Epithelial cell of prostate (primary cell): ENCODE measurements around the gene ATP10B.
"Not testable (repeated sequence)": the region's sequence is repeated elsewhere in the genome, so short reads cannot be mapped to it uniquely, and the experiment has no call there.

Source experiments
- DNase-seq: peaks from one replicate; pipeline ENCODE4 v3.0.0-alpha.2; 2011; ENCODE audit warnings: low read depth, low spot score
- H3K27ac ChIP-seq: fragments of 450-650 bp; 2 replicates; pipeline ENCODE4 v1.5.1; 2017; ENCODE audit warnings: mild to moderate bottlenecking

Gene ATP10B

DNA sequence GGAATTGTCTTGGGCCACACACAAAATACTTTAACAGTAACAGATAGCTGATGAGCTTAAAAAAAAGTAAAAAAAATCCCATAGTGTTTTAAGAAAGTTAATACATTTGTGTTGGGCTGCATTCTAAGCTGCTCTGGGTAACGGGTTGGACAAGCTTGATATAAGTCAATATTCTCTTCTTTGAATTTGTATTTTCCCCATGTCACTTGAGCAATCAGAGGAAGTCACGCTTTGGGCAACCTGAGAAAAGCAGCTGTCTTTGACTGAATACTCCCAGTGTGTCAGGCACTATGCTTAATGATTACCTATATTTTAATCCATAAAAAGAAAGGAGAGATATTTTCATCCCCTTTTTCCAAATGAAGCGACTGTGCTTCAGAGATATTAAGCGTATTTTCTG lies 84.9 kb downstream of the ATP10B start:
- H3K27ac ChIP-seq: no peak overlapping the region
- no peak for DNase-seq

DNA sequence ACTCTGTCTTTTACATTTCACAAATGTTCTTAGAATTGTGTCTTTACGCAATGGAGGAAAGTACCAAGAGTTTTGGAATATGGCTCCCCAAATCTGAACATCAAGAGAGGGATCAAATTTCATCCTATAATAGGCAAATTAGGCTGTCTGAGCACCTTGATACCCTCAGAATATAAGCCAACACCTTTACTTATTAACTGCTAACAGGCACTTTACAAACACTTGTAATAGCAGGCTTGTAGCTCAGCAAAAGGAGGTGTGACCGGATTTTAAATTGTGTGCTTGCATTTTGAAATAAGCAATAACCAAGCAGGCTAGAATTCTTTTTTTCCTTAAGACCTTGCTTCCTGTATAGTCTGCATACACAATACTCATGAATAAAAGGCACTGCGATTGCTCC lies 92.0 kb downstream of the ATP10B start:
- no peak for DNase-seq

DNA sequence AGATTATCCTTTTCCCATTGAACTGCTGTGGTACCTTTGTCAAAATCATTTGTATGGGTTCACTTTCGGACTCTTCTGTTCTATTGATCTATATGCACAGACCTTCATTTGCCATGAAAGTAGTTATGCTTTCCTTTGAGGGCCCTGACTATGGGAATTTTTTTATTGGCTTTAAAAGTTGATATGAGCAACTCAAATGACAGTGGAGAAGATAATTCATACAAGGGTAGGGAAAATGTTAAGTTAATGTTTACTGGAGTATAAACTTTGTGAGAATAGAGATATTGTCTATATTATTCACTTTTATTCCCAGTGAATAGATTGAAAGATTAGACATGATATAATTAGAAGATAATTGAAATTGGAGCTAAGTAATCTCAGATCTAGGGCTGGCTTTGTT lies 94.8 kb downstream of the ATP10B start:
- DNase-seq: no peak
- H3K27ac ChIP-seq: no peak overlapping the region

More for the DNA sequence above, 92.0 kb downstream of the ATP10B start:
- no peak overlapping the region for H3K27ac ChIP-seq

DNA sequence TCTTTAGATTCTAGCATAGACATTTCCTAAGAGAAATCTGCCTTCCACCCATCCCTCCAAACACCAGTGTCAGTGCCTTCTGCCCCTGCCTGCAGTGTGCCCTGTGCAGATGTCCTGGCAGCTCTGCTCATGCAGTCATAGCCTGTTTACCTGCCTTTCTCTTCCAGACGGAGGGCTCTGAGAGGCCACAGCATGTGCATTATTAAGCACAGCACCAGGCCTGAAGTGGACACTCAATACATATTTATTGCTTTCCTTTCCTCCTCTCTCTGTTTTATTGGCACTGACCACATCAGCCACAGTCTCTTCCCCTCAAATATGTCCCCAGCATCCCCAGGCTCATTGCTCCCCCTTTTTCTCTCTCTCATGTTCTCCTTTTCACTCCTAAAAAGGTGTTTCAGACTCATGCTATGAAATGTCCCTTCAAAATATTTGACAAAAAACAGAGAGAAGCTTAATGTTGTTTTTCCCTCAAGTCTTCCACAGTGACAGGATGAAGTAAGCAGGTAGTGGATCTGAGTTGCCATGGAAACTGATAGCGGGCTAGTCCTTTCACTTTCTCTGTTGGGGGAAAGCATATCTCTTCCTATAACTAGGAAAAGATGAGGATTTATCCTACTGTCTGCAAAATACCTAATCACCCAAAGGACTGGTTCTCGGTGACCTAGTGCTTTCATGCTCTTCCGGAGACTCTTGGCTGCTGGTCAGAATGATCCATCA lies 100.9 kb downstream of the ATP10B start:
- DNase-seq: no peak
- H3K27ac ChIP-seq: no peak overlapping the region

- no peak for DNase-seq
- no peak overlapping the region for H3K27ac ChIP-seq
Measured at GRCh38 chr5:160749682-160750081, 102.3 kb downstream of the ATP10B start.

DNA sequence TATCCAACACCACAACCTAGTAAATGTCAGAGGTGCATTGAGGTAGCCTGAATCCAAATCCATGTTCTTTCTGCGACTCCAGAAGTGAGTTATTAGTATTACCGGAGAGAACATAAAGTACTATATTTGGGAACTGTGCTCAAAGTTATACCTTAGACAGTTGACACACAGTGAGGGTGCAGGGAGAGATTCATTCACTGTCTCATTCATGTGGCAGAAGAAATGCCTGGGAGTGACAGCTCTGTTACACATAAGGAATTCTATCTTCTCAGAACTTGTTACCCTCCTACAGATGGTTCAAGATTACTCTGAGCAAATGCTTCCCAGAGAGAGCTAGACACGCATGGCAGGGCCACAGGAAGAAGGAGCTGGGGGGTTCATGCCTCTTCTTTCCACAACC lies 103.0 kb downstream of the ATP10B start:
- H3K27ac ChIP-seq: no peak overlapping the region
- DNase-seq: no peak

DNA sequence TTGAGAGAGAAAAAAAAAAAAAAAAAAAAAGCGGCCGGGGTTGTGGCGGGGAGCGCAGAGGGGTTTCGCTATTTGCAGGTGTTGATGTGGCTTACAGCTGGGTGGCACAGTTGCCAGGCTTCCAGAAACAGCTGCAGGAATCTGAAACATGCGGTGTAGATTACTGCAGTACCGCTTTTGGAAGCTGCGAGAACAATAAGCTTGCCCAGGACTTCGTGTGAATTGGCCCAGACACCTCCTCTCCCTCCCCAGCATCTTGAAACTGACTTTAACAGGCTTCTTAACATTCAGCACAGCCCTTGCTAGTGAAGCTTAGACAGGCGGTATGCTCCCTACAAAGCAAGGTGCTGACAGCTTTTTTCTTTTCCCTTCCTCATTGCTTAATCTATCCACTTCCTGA lies 104.0 kb downstream of the ATP10B start:
- no peak overlapping the region for H3K27ac ChIP-seq
- DNase-seq: no peak

GRCh38 chr5:160747559-160747958 lies 104.5 kb downstream of the ATP10B start:
- DNase-seq: no peak
- no peak overlapping the region for H3K27ac ChIP-seq

DNA sequence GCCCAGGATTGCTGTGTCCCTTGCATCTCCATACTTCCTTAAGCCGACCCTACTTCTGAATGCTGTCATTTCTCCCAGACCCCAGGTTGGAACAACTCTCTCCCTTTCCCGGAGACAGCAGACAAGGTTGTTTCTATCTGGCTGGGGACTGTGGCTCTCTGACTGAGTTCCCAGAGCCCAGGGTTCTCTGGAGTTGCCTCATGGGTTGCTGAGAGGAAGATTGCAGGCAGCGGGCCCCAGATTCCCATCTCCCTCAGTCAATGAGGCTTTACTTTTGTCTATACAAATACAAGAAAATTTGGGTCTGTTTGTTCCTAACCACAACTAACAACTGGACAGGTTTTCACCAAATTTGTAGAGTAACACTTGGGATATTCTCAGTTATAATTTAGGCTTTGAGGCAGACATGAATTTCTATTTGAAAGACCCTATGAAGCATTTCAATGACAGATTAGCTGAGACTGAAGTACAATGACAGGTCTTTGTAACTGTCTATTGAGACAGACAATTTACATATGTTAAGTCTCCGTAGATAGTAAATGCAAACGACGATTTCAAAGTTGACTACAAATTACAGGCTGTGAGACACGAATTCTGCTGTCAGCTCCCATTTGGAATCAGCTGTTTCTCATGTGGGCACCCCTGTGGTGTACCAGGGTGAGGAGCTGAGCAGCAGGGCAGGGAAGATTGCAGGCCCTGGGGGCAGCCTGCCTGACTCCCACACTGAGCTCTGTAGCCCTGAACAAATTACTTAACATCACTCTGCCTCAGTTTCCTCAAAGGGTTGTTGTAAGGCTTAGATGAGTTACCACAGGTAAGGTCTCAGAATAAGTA lies 107.5 kb downstream of the ATP10B start:
- DNase-seq: no peak
- no peak overlapping the region for H3K27ac ChIP-seq

DNA sequence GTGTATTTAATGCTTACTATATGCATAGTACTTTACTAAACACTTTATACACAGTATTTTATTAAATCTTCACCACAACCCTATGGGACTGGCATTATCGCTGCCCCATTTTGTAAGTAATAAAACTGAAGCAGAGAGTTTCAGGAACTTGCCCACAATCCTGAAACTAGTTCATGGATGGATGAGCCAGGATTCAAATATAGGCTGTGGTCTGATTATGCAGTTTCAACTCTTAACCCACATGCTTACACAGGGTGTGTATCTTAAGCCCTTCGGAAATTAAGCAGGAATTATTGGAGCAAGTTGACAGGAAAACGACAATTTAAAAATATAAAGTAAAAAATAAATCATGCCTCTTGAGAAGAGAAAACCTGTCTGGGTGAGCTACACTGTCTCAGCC lies 109.0 kb downstream of the ATP10B start:
- DNase-seq: no peak
- no peak overlapping the region for H3K27ac ChIP-seq

- no peak for DNase-seq
- H3K27ac ChIP-seq: no peak overlapping the region
Measured at GRCh38 chr5:160742446-160742845, 109.6 kb downstream of the ATP10B start.

GRCh38 chr5:160727296-160727997 lies 124.6 kb downstream of the ATP10B start:
- no peak for DNase-seq
- no peak overlapping the region for H3K27ac ChIP-seq

DNA sequence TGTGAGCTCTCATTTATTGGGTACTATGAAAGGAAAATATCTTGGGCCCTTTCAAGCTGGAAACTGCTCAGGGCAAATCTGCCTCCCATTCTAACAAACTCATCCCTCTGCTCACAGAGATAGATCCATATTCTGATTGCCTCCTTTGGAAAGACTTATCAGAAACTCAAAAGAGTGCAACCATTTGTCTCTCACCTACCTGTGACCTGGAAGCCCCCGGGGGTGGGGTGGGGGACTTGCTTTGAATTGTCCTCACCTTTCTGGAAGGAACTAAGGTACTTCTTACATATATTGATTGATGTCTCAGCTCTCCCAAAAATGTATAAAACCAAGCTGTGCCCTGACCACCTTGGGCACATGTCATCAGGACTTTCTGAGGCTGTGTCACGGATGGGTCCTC lies 125.3 kb downstream of the ATP10B start:
- no peak overlapping the region for H3K27ac ChIP-seq
- DNase-seq: no peak

DNA sequence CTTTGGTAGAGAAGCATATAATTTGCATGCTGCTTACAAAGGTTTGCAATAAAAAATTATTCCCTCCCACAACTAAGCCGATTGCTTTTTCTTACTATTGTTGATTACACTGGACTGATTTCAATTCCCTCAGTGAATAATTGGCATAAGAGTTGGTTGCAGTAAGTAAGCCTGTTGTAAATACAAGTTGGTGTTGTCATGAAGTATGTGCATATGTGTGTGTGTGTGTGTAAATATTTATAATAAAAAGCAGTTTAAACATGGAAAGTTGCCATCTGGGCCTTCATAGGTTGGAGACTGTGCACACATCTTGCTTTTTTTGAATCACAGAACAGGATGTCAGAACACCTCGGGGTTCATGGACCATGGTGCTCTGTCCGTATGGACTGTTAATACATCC lies 131.2 kb downstream of the ATP10B start:
- DNase-seq: no peak
- H3K27ac ChIP-seq: no peak overlapping the region

GRCh38 chr5:160715508-160715907 lies 136.5 kb downstream of the ATP10B start:
- DNase-seq, H3K27ac ChIP-seq: not testable (repeated sequence)

DNA sequence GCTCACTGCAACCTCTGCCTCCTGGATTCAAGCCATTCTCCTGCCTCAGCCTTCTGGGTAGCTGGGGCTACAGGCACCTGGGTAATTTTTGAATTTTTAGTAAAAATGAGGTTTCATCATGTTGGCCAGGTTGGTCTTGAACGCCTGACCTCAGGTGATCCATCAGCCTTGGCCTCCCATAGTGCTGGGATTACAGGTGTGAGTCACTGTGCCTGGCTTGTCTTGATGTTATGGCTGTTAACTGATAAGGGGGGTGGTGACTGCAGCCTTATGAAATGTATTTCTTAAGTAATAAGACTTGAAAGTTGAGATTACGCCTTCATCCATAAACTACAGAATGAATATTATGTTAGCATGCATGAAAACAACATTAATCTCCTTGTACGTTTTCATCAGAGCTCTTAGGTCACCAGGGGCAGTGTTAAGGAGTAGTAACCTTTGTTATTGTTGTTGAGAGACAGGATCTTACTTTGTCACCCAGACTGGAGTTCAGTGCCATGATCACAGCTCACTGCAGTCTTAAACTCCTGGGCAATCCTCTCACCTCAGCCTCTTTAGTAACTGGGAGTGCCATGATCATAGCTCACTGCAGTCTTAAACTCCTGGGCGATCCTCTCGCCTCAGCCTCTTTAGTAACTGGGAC lies 148.3 kb downstream of the ATP10B start:
- no peak for DNase-seq

GRCh38 chr5:160702934-160703333 lies 149.1 kb downstream of the ATP10B start:
- no peak overlapping the region for H3K27ac ChIP-seq
- DNase-seq: no peak

More for the DNA sequence above, 148.3 kb downstream of the ATP10B start:
- H3K27ac ChIP-seq: no peak overlapping the region

GRCh38 chr5:160702311-160702803 lies 149.7 kb downstream of the ATP10B start:
- DNase-seq: no peak
- no peak overlapping the region for H3K27ac ChIP-seq

DNA sequence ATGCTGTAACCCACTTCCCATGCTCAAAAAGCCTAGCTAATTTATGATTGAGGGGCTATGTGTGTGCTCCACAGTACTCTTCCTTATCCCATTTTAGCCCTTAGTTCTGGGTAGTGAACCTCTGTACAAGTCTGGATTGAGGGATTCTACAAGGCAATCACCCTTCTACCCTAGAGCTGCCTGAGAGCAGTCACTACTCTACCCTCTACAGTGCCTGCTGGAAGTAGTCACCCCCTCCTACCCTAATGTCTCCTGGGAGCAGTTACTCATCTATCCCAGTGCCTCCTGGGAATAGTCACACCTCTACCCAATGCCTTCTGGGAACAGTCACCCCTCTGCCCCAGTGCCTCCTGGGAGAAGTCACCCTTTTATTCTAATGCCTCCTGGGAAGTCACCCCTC lies 150.6 kb downstream of the ATP10B start:
- no peak for DNase-seq
- no peak overlapping the region for H3K27ac ChIP-seq

- no peak for DNase-seq
- H3K27ac ChIP-seq: no peak overlapping the region
Measured at GRCh38 chr5:160699301-160699700, 152.7 kb downstream of the ATP10B start.
